Measurements from ENCODE around the gene KLHL2. TPM values are rescaled to one million over a fixed set of nuclear protein-coding genes. Genes with fewer than 3 reads are reported as not detected.

Gene KLHL2
- polyA plus RNA-seq, 5 donors = 15.0 to 20.5 (median 18.1) TPM

GRCh38 chr4:165360985-165361670 is 153.8 kb downstream of the KLHL2 start:
- no peak for DNase-seq

- no peak for DNase-seq
Measured at GRCh38 chr4:165361810-165362209, 154.4 kb downstream of the KLHL2 start.

GRCh38 chr4:165364452-165365080 is 157.2 kb downstream of the KLHL2 start:
- no peak for DNase-seq

- DNase-seq = no peak
Measured at GRCh38 chr4:165367040-165367439, 159.7 kb downstream of the KLHL2 start.

- no peak for DNase-seq
Measured at GRCh38 chr4:165368114-165368513, 160.8 kb downstream of the KLHL2 start.

- no peak for DNase-seq
Measured at GRCh38 chr4:165368567-165368966, 161.2 kb downstream of the KLHL2 start.

- no peak for DNase-seq
Measured at GRCh38 chr4:165369522-165369921, 162.2 kb downstream of the KLHL2 start.

GRCh38 chr4:165370530-165370929 is 163.2 kb downstream of the KLHL2 start:
- DNase-seq = no peak

Other genes starting within 250 kb of the KLHL2 start
- gene TRIM61, start 229.9 kb upstream of the KLHL2 start, polyA plus RNA-seq (ENCODE audit: insufficient read depth in 1 of 5, insufficient read length in 5 of 5, low replicate concordance in 1 of 5) = 1 to 10 TPM; 4.5 to 7.7 (median 5.1) TPM
- not detected for gene TRIM60, start 175.6 kb upstream of the KLHL2 start, polyA plus RNA-seq (ENCODE audit: insufficient read depth in 1 of 5, insufficient read length in 5 of 5, low replicate concordance in 1 of 5)
- under 1 TPM in 2 of 5 donors, not detected in 3; 0.09 to 0.10 TPM for gene TRIM75, start 153.7 kb upstream of the KLHL2 start, polyA plus RNA-seq (ENCODE audit: insufficient read depth in 1 of 5, insufficient read length in 5 of 5, low replicate concordance in 1 of 5)
- gene TMEM192, start 94.7 kb upstream of the KLHL2 start, polyA plus RNA-seq (ENCODE audit: insufficient read depth in 1 of 5, insufficient read length in 5 of 5, low replicate concordance in 1 of 5) = 10 to 100 TPM; 13.9 to 23.7 (median 19.5) TPM
- gene MSMO1, start 120.1 kb downstream of the KLHL2 start, polyA plus RNA-seq (ENCODE audit: insufficient read depth in 1 of 5, insufficient read length in 5 of 5, low replicate concordance in 1 of 5) = 10 to 100 TPM; 24.7 to 45.9 (median 33.4) TPM
- 100 to 1,000 TPM; 154 to 215 (median 194) TPM for gene CPE, start 171.4 kb downstream of the KLHL2 start, polyA plus RNA-seq (ENCODE audit: insufficient read depth in 1 of 5, insufficient read length in 5 of 5, low replicate concordance in 1 of 5)

All from right lung (tissue), 5 donors.